Measurements from ENCODE around the gene GOT1. TPM values are rescaled to one million over a fixed set of nuclear protein-coding genes. Genes with fewer than 3 reads are reported as not detected.

GOT1 gene
- polyA plus RNA-seq, 4 donors = 25.8 to 93.4 (median 82.7) TPM

DNA sequence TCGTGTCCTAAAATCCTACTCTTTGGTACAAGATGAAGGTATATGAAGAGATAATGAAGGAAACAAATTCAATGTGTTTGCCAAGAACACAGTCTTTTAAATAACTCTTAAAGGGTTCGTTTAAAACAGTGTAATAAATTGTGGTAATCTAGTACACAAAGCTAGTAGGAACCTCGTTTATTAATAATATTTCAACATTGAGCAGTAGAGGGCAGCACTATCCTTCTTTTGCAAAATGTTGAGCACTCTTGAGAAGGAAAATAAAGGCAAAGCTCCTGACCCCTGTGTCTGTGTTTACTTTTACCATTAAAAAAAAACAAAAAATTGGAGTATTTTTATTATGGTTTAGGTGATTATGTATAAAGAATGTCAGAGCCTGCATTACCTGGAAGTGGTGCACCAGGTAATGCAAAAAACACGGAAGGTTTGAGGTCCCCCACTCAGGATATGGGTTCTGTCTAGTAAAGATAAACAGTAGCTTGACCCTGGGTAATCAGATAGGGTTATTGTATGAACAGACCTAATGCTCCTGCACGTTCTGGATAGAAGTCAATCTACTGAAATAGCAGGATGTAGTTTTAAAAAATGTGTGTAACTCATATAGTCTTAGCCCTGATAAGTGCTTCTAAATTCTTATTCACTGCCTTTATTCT is 5.7 kb upstream of the GOT1 start:
- DNase-seq (ENCODE audit: low read depth in 4 of 4, low spot score in 3 of 4) = peak in 2 of 4 donors; percentile 26 to 39

DNA sequence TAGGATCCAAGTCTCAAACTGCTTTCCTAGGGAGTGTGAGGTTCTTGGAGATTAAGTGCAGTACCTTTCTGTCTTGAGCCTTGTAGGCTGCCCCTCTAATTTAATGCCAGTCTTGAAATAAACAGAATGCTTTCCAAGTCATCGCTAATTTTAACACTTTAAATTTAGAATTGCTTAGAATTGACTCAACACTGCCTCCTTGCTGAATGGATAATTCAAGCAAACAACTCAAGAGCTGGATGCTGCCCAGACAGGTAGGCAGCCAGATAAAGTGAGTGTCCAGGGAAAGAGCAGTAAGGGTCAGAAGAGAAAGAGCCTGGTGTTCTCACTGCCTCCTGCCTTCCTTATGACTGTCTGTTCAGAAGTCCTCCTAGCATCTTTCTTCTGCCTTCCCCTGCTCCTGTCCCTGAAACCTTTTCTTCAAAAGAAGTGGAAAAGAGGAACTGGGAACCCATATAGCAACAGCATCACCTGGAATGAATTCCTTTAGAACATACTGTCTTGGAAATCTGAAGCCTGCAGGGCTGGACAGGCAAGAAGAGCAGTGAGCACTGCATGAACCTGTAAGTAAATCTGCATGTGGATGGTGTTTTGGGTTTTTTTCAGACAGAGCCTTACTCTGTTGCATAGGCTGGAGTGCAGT is 3.1 kb upstream of the GOT1 start:
- no peak for DNase-seq (ENCODE audit: low read depth in 4 of 4, low spot score in 3 of 4)

DNA sequence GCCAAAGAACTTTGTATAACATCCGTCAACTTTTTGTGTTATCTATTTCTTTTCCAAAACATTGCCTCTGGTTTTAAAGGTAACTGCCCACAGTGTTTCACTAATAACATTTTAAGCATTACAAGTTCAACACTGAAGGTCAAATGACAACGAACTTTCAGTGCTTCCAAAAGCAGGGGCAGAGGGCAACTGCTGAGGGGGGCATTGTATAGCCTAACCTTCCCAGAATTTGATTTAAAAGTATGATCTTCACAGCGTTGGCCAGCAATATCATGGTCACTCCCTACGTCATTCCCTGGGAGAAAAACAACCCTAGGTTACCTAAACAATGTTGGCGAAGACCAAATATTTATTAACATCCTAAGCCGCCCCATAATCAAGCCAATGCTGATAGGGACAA is 2.5 kb upstream of the GOT1 start:
- DNase-seq (ENCODE audit: low read depth in 4 of 4, low spot score in 3 of 4) = no peak

DNA sequence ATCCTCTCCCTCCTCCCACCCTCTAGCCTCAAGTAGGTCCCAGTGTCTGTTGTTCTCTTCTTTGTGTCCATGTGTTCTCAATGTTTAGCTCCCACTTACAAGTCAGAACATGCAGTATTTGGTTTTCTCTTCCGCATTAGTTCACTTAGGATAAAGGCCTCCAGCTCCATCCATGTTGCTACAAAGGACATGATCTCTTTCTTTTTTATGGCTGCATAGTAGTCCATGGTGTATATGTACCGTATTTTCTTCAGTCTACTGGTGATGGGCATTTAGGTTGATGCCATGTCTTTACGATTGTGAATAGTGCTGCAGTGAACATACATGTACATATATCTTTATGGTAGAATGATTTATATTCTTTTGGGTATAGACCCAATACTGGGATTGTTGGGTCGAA is 1.6 kb upstream of the GOT1 start:
- DNase-seq (ENCODE audit: low read depth in 4 of 4, low spot score in 3 of 4) = no peak

DNA sequence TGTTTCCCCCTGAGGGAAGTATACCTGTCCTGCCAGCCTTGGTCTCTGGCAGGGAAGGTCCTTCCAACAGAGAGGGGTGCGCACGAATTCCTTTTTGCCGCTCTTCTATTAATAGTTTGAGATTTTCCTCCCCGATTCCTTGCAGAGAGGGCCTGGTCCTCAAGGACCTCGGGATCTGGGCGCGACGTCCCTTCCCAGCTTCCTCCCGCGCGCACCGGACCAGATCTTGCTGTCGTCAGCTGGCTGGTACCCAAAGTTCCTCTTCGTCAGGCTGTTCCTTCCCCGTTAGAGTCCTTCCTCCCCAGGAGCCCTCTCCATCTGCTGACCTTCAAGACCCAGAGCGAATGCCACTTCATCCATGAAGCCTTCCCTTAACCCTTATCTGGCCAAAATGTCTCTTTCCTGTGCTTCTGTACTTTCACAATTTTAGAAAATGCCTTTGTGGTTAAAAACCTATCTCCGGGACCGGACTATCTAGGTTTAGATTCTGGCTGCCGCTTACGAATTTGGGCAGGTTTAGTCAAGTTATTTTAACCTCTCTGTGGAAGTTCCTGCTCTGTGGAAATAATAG is 851 bp upstream of the GOT1 start:
- no peak for DNase-seq (ENCODE audit: low read depth in 4 of 4, low spot score in 3 of 4)

DNA sequence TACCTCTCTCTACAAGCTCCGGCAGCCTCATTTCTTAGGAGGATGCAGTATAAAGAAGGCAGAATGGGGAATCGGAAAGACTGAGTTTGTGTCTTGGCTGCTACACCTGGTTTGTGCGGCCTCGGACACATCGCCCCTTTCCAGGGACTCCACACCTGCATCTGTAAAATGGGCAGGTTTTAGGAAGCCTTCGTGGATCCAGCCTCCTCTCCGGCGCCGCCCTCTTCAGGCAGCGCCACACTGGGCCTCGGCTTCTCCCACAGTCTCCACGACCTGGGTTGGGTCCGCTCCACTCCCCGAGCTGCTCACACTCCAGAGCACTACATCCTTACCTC is 341 bp downstream of the GOT1 start:
- no peak for DNase-seq (ENCODE audit: low read depth in 4 of 4, low spot score in 3 of 4)

DNA sequence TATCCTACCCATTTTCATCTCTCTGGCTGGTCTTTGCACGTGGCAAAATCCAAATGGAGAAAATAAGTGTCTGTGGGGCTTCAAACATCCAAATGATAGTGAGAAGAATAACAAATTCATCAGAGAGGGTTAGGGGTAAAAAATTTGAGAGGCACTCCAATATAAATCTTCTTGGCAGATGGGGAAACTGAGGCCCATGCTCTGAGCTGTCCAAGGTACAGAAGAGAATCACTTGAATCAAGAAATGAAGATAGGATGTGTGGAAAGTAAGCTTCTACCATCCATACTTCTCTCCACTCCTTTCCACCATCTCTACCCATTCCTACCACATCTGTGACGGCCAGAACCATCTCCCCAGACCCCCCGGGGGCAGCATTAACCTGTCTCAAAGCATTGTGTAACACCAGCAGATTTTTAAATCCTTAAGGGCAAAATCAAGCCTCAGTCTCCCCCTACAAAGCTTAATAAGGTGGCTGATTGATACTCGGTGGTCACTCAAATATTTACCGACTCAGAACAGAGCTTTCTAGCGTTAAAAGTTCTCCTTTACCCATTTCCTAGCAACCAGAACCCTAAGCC is 818 bp downstream of the GOT1 start:
- no peak for DNase-seq (ENCODE audit: low read depth in 4 of 4, low spot score in 3 of 4)

DNA sequence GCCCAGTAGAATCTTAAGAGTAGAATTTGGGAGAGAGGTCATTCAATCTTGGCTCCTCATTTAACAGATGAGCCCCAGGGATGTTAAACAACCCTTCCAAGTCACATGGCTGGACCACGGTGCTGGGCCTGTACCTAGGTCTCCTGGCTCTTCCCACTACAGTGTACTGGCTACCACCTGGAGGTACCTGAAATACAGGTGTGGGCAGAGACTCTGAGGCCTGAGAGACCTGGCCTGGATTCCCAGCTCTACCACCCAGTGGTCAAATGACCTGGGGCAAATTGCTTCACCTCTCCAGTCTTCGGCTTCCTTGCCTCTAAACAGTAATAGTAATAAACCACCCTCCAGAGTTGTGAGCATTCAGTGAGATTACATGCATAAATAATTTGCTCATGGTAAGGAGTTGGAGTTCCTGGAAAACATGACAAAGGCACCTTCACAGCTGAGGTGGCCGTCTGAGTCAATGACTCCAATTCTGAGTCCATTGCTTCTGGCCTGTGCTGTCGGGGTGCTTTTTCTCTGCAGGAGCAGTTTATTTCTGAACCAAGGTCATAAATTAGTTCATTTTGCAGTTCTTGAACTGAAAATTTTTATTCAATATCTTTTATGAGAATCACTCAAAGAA is 2.7 kb downstream of the GOT1 start:
- DNase-seq (ENCODE audit: low read depth in 4 of 4, low spot score in 3 of 4) = no peak

DNA sequence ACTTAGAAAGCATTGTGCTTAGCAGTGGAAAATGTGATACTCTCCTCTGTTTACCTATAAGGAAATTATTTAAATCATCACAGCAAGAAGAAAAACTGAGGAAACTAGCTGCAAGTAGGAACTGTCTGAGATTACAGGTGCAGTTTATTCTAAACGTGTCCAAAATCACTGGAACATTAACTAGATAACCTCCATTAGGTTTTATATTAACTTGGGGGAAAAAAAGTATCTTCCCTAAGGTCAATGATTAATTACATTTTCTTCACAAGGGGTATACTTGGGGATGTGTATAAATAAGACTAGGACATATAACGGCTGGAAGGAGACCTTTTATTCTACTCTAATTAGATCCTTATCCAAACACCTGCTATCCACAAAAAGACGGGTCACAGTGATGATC is 3.7 kb downstream of the GOT1 start:
- DNase-seq (ENCODE audit: low read depth in 4 of 4, low spot score in 3 of 4) = no peak

DNA sequence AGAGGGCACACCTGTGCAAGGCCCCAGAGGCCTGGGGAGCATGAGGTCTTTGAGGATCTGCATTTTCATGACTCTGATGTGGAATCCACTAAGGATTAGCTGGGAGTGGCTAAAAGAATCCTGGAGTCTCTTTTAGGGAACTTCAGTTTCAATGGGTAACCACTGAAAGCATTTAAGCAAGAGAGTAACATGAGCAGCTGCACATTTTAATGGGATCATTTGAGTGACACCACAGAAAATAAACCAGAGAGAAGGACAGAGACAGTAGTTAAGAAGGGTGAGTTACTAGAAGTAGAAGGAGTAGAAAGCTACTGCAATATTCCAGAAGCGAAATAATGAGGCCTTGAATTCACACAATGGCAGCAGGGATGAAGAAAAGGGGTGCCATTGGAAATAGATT is 5.2 kb downstream of the GOT1 start:
- DNase-seq (ENCODE audit: low read depth in 4 of 4, low spot score in 3 of 4) = no peak

DNA sequence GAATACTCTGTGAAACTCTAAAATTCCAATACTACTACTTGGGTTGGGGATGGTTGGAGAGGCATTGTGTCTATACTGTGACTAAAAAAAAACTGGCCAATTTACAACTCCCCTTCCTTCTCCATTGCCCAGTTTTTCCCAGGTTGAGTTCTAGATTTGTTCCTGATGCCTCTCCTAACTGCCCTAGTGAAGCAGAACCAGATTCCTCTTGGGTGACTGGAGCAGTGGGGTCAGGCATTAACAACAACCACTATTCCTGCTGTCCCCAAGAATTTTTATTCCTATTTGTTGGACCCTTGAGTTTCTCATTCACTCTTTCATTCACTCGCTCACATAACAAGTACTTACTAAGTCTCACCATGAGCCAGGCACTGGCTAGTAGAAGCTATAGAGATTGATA is 5.8 kb downstream of the GOT1 start:
- no peak for DNase-seq (ENCODE audit: low read depth in 4 of 4, low spot score in 3 of 4)

DNA sequence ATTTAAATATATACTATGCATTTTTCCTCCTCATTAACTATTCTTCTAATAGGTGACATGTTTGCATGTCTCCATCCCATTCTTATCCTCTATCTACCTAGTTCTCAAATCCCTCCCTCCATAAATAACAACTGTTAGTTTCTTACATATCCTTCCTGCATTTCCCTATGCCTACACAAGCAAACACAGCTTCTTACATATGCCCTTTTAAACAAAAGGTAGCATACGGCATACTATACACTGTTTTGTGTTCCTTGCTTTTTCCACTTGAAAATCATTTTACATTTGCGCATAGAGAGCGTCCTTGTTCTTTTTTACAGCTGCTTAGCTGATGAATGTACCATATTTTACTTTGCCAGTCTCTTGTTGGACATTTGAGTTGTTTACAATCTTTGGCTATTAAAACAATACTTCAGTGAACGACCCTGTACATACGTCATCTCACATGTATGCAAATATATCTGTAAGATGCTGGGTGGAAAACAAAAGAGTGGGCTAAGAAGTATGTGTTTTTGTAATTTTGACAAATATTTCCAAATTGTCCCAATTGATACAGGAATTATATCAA is 7.8 kb downstream of the GOT1 start:
- no peak for DNase-seq (ENCODE audit: low read depth in 4 of 4, low spot score in 3 of 4)

DNA sequence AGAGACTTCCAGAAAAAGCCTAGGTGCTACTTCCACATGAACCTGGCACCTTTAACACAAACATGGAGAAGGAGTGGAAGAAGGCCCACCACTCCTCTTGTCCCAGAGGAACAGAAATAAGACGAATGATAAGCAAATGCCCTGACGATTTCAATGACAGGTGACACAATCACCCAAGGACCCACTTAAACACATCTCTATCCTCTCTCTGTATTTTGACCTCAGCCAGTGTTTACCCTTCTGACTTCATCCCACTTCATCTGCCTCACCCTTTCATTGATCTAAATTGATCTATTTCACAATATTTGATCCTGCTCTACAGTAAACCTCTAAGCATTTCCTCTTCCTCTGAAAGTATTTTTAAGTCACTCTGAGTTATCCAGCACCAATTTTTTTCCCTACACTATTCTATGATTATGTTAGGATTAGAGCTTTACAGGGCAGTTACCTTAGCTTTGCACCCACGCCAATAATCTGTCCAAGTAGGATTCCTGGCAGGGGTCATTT is 9.1 kb downstream of the GOT1 start:
- no peak for DNase-seq (ENCODE audit: low read depth in 4 of 4, low spot score in 3 of 4)

DNA sequence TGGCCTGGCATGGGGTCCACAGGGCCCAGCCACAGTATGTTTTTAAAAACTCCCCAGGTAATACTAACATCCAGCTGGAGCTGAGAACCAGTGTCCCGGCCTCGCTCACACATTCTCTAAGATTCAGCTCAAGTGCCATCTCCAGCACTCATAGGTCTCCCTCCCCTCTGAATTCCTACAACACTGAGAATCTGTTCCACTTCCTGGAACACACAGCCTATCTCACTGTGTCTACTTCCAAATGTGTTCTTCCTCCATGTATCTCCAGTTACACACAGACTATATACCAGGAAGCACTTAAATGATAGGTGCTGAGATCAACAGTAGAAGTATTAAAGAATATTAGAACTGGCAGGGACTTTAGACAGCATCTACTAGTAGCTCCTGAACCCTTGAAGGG is 10.7 kb downstream of the GOT1 start:
- no peak for DNase-seq (ENCODE audit: low read depth in 4 of 4, low spot score in 3 of 4)

DNA sequence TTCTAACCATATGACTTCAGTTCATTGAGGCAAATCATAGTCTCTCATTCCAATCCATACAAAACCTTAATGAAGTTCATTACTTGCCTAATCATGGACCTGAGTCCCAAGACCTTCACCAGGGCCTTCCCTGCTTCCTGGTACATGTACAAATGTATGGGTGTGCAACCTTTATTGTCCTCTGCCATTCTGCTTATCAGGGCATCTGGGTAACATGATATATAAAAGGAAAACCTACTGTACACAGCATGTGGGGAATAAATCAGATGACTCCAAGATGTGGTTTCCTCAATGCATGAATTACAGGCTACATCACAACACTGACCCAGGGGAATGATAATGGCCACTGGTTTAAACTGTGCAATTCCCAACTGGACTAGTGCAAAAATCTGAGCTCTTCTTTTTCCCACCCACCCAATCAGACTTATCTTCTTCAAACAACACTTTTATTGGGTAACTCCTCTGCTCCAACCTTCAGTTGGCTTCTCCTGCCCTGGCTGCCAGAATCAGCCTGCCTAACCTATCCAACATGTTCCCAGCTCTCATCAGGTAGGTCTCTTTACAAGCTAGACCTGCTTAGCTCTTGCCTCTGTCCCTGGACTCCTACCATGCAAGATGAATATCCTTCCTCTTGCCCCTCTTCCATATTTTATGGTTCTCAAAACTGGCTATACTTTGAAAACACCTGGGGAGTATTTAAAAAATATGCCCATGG is 11.4 kb downstream of the GOT1 start:
- DNase-seq (ENCODE audit: low read depth in 4 of 4, low spot score in 3 of 4) = no peak

DNA sequence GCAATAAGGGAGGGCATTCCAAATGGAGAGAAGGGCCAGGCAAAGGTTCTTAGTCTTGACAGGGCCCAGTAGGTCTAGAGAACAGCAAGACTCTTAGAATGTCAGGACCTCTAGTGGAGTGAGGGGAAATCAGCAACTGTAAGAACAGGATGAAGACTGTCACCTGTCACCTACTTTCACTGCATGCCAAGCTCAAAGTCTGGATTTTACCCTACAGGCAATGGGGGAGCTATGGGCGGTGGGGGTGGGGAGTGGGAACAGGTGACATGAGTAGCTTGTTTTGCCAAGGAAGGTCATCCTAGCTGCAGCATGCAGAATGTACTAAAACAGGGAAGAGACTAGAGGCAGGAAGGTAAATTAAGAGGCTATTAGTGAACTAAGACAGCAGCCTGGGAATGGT is 18.3 kb downstream of the GOT1 start:
- DNase-seq (ENCODE audit: low read depth in 4 of 4, low spot score in 3 of 4) = no peak

DNA sequence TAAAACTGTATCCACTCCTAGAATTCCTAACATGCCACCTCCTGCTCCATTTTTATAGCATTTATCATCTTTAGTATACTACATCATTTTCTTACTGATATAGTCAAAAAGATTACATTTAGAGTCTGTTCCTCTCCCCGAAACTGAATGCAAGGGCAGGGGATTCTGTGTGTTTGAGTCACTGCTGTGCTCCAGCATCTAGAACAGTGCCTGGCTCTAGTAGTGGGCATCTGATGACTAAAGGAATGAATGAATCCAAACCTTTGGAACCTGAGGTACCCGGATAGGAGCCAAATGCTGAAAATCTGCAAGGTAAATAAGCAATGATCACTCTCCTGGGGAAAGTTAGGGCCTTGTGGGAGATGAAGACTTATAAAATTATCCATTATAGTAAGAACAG is 18.9 kb downstream of the GOT1 start:
- DNase-seq (ENCODE audit: low read depth in 4 of 4, low spot score in 3 of 4) = no peak

DNA sequence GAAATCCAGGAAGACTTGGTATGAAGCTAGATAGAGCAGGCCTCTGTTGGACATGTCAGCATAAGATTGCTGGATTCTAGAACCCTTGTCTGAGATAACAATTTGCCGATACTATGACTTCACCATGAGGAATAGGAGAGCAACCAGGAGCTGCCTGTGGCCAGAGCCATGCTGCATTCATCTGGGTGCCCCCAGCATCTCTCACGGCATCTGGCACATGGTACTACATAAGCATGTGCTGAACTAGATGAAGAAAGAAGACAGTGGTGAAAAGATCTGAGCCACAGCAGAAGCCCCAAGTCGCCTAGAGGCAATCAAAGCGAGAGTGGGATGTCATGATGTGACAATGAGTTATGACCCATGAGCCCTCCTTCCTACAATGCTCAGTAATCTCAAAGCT is 19.5 kb downstream of the GOT1 start:
- no peak for DNase-seq (ENCODE audit: low read depth in 4 of 4, low spot score in 3 of 4)

DNA sequence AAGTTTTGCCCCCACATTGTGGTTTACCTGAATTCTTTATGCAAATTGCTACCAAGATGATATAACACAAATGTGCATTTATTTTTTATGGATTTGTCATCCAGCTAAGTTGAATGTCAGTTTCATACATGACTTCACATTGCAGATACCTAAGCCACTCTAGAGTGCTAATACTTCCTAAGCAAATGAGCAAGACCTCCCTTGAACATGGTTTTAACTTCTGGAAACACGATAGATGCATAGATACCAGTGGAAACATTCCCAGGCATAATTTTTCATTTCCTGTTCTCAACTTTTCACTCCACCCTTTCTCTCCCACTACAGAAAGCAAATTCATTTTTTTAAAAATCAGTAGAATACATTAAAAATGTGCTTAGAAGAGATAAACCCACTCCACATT is 20.3 kb downstream of the GOT1 start:
- no peak for DNase-seq (ENCODE audit: low read depth in 4 of 4, low spot score in 3 of 4)

DNA sequence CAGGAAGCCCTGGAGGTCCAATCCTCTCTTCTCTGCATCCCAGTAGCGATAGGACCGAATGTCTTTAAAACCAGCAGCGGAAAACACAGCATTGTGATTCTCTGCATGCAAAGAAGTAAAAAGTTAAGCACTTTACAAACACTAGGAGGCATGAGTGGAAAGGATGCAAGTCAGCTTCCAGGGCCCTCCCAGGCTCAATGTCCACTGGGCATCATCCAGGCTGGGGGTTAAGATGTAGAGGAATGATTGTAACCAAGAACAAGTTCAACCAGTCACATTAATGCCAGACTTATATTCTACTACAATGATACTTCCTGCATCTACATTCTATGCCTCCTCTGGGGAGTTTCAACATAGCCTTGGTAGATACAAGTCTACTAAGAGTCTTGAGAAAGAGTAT is 24.3 kb downstream of the GOT1 start:
- DNase-seq (ENCODE audit: low read depth in 4 of 4, low spot score in 3 of 4) = no peak

DNA sequence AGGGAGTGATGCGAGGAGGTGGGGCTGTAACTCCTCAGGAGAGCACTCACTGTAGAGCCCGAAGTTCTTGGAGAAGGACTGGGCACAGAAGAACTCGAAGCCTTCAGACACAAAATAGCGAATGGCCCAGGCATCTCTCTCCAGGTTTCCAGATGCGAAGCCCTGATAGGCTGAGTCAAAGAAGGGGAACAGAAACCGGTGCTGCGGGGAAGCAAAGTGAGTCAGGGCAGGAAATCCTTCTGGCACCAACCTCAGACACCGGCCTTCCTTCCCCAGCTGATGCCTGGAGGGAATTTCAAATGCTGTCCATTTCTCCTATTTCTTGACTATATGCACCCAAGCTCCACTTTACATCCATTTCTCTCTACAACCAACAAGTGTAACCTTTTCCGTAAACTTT is 26.8 kb downstream of the GOT1 start:
- DNase-seq (ENCODE audit: low read depth in 4 of 4, low spot score in 3 of 4) = no peak
